K562 (cell line): ENCODE data around the gene LPCAT3. TPM values are rescaled to one million over a fixed set of nuclear protein-coding genes. Genes with fewer than 3 reads are reported as not detected.

ENCODE experiments used
- CEBPG ChIP-seq, 3 experiments: fragments of 200-800 bp in 1 of 3; sonication (Bioruptor generic) in 1 of 3; sonication (generic) in 1 of 3; formaldehyde crosslinking in 1 of 3; IDR thresholded peaks in 2 of 3; conservative IDR thresholded peaks in 1 of 3; 2 replicates each; pipeline versions ENCODE4 v1.6.1 to v1.8.0; 2016 to 2022; ENCODE audit warnings: missing compliant biosample characterization in 2 of 3, missing genetic modification characterization in 2 of 3, mild to moderate bottlenecking in 1 of 3, missing genetic modification reagents in 1 of 3
- COPS2 ChIP-seq: fragments of 450-650 bp; conservative IDR thresholded peaks from 2 replicates; pipeline ENCODE4 v1.6.1; 2016; ENCODE audit warnings: mild to moderate bottlenecking, moderate library complexity
- ESRRA ChIP-seq: fragments of 450-650 bp; IDR thresholded peaks from 2 replicates; pipeline ENCODE4 v1.6.1; 2014; ENCODE audit warnings: low read depth, mild to moderate bottlenecking, moderate library complexity, borderline replicate concordance
- HMBOX1 ChIP-seq: sonication (generic); IDR thresholded peaks from 2 replicates; pipeline ENCODE4 v1.6.1; 2016
- KLF13 ChIP-seq: fragments of 450-650 bp; IDR thresholded peaks from 2 replicates; pipeline ENCODE4 v1.6.1; 2016; ENCODE audit warnings: missing genetic modification characterization, low read depth, mild to moderate bottlenecking, missing compliant biosample characterization, moderate library complexity, borderline replicate concordance
- PURB ChIP-seq: sonication (generic); formaldehyde crosslinking; IDR thresholded peaks from 2 replicates; pipeline ENCODE4 v1.9.0; 2021; ENCODE audit warnings: low read depth, mild to moderate bottlenecking, missing genetic modification reagents
- STAT5B ChIP-seq: fragments of 250-450 bp; sonication (Bioruptor Pico); IDR thresholded peaks from 2 replicates; pipeline ENCODE4 v1.8.0; 2021; ENCODE audit warnings: mild to moderate bottlenecking, inconsistent platforms
- TCF7 ChIP-seq: sonication (generic); IDR thresholded peaks from 2 replicates; pipeline ENCODE4 v1.6.1; 2016; ENCODE audit warnings: antibody characterized with exemption, borderline replicate concordance
- ZNF175 ChIP-seq: fragments of 200-800 bp; sonication (Bioruptor generic); IDR thresholded peaks from 2 replicates; pipeline ENCODE4 v1.6.1; 2016; ENCODE audit warnings: low read depth, mild to moderate bottlenecking, missing genetic modification characterization, missing compliant biosample characterization
- ZNF76 ChIP-seq: fragments of 250-450 bp; sonication (Bioruptor Pico); IDR thresholded peaks from 2 replicates; pipeline ENCODE4 v1.4.0; 2020; ENCODE audit warnings: mild to moderate bottlenecking, moderate library complexity, borderline replicate concordance
- polyA plus RNA-seq, 8 experiments: library from polyadenylated mRNA; depleted of rRNA in 4 of 8; stranded (reverse) in 5 of 8; unstranded in 3 of 8; fragments of >200 nt; fragmentation: Nextera tagmentation in 2 of 8; fragmentation: Illumina TruSeq in 1 of 8; extraction: Ambion mirVana in 2 of 8; extraction: Trizol in 1 of 8; gene quantifications; 2 replicates each; pipeline versions ENCODE4 v1.2.1 to v1.2.3, GENCODE V29; 2011 to 2014; ENCODE audit warnings: inconsistent platforms in 1 of 8, missing spikeins in 1 of 8
- total RNA-seq, 7 experiments: library from RNA; depleted of rRNA in 6 of 7; stranded (reverse); fragments of >200 nt in 6 of 7; fragmentation: Illumina TruSeq in 2 of 7; extraction: Trizol in 2 of 7; gene quantifications; 2 replicates each; pipeline versions ENCODE4 v1.2.1 to v1.2.3, GENCODE V29; 2011 to 2021; ENCODE audit warnings: low replicate concordance in 1 of 7
- TF ChIP-seq, protein P1 (sequence below): IDR thresholded peaks from 3 replicates; pipeline ENCODE4 v1.6.1; 2011; ENCODE audit warnings: borderline replicate concordance, mild to moderate bottlenecking; ENCODE audit not compliant: insufficient read length, insufficient read depth
- TF ChIP-seq, protein P2 (sequence below): fragments of 450-650 bp; conservative IDR thresholded peaks from 2 replicates; pipeline ENCODE4 v1.6.1; 2016; ENCODE audit warnings: missing genetic modification characterization, low read depth, mild to moderate bottlenecking, control low read depth, missing compliant biosample characterization
- TF ChIP-seq, protein P3 (sequence below), 2 experiments: fragments of 450-650 bp in 1 of 2; sonication (generic) in 1 of 2; formaldehyde crosslinking in 1 of 2; IDR thresholded peaks; 2 replicates each; pipeline versions ENCODE4 v1.7.1 to v1.9.0; 2016 to 2022; ENCODE audit warnings: inconsistent platforms in 1 of 2, mild to moderate bottlenecking in 1 of 2, missing genetic modification reagents in 1 of 2

Gene LPCAT3
- total and polyA plus RNA-seq, 9 of the 15 experiments (the other 6 are each of a cell fraction or from before 2014, with no cell fraction given): 4.9 to 52.5 (median 25.3) TPM

GRCh38 chr12:7012024-7012607 lies 6.2 kb downstream of the LPCAT3 start (continued):
- TF ChIP-seq HMBOX1 (peak; percentile 85), TCF7 (no peak), CEBPG (CRISPR knock-in tag; IDR thresholded peaks at IDR 0.05) (no peak), CEBPG (tag; conservative IDR thresholded peaks at IDR 0.05 in 1 of 2, IDR thresholded peaks at IDR 0.05 in 1 of 2) (peak; percentile 56 to 65; a peak in 3 of 4 replicates), ZNF175 (no peak), ZNF76 (CRISPR knock-in tag) (no peak), KLF13 (no peak), COPS2 (no peak), STAT5B (CRISPR knock-in tag) (no peak), ESRRA (0 out of 2 replicates have a peak, but pooled peaks have one; percentile 13), PURB (no peak)
- TF ChIP-seq, protein P1, sequence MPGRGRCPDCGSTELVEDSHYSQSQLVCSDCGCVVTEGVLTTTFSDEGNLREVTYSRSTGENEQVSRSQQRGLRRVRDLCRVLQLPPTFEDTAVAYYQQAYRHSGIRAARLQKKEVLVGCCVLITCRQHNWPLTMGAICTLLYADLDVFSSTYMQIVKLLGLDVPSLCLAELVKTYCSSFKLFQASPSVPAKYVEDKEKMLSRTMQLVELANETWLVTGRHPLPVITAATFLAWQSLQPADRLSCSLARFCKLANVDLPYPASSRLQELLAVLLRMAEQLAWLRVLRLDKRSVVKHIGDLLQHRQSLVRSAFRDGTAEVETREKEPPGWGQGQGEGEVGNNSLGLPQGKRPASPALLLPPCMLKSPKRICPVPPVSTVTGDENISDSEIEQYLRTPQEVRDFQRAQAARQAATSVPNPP: no peak
- TF ChIP-seq, protein P2, sequence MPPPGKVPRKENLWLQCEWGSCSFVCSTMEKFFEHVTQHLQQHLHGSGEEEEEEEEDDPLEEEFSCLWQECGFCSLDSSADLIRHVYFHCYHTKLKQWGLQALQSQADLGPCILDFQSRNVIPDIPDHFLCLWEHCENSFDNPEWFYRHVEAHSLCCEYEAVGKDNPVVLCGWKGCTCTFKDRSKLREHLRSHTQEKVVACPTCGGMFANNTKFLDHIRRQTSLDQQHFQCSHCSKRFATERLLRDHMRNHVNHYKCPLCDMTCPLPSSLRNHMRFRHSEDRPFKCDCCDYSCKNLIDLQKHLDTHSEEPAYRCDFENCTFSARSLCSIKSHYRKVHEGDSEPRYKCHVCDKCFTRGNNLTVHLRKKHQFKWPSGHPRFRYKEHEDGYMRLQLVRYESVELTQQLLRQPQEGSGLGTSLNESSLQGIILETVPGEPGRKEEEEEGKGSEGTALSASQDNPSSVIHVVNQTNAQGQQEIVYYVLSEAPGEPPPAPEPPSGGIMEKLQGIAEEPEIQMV (tag): no peak
- TF ChIP-seq, protein P3, sequence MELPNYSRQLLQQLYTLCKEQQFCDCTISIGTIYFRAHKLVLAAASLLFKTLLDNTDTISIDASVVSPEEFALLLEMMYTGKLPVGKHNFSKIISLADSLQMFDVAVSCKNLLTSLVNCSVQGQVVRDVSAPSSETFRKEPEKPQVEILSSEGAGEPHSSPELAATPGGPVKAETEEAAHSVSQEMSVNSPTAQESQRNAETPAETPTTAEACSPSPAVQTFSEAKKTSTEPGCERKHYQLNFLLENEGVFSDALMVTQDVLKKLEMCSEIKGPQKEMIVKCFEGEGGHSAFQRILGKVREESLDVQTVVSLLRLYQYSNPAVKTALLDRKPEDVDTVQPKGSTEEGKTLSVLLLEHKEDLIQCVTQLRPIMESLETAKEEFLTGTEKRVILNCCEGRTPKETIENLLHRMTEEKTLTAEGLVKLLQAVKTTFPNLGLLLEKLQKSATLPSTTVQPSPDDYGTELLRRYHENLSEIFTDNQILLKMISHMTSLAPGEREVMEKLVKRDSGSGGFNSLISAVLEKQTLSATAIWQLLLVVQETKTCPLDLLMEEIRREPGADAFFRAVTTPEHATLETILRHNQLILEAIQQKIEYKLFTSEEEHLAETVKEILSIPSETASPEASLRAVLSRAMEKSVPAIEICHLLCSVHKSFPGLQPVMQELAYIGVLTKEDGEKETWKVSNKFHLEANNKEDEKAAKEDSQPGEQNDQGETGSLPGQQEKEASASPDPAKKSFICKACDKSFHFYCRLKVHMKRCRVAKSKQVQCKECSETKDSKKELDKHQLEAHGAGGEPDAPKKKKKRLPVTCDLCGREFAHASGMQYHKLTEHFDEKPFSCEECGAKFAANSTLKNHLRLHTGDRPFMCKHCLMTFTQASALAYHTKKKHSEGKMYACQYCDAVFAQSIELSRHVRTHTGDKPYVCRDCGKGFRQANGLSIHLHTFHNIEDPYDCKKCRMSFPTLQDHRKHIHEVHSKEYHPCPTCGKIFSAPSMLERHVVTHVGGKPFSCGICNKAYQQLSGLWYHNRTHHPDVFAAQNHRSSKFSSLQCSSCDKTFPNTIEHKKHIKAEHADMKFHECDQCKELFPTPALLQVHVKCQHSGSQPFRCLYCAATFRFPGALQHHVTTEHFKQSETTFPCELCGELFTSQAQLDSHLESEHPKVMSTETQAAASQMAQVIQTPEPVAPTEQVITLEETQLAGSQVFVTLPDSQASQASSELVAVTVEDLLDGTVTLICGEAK (IDR thresholded peaks at IDR 0.05): no peak
- TF ChIP-seq, protein P3 (CRISPR knock-in tag; IDR thresholded peaks at IDR 0.05): no peak
